OCI-LY7 (cell line): ENCODE measurements around the gene PRAMEF13. TPM values are rescaled to one million over a fixed set of nuclear protein-coding genes. Genes with fewer than 3 reads are reported as not detected.
A peak's percentile ranks its signal among the peaks of the same experiment; 100 is the strongest.
"Not testable (repeated sequence)": the region's sequence is repeated elsewhere in the genome, so short reads cannot be mapped to it uniquely, and the experiment has no call there.

ENCODE experiments used
- BruUV-seq: library from RNA; stranded (reverse); fragments of 400-500 nt; replicated peaks from 2 replicates; lab custom pipeline; 2021; lab: Mats Ljungman, UMichigan
- CTCF ChIA-PET: fragments of 300-600 bp; sonication (Branson Sonifier 250); formaldehyde crosslinking; loops from one replicate; lab custom pipeline; 2022; ENCODE audit warnings: antibody characterized with exemption; ENCODE audit not compliant: unreplicated experiment; lab: Charles Lee
- POLR2A ChIA-PET: fragments of 300-600 bp; sonication (Branson Sonifier 250); formaldehyde crosslinking; loops from one replicate; lab custom pipeline; 2022; ENCODE audit warnings: antibody characterized with exemption; lab: Charles Lee
- DNase-seq: peaks from one replicate; pipeline ENCODE4 v3.0.0-alpha.2; 2015; ENCODE audit warnings: low spot score
- H2AFZ ChIP-seq: fragments of 200-600 bp; sonication (generic), shearing (Covaris generic); 2 replicates; pipeline ENCODE4 v1.6.1; 2014; ENCODE audit warnings: mild to moderate bottlenecking, antibody characterized with exemption, low read length, moderate library complexity
- H3K27ac ChIP-seq: fragments of 200-600 bp; sonication (generic); 2 replicates; pipeline ENCODE4 v1.5.1; 2014; ENCODE audit warnings: mixed run types, low read depth, mild to moderate bottlenecking, moderate library complexity, low read length, inconsistent platforms; ENCODE audit not compliant: poor library complexity, severe bottlenecking
- H3K36me3 ChIP-seq: fragments of 200-600 bp; sonication (generic); 2 replicates; pipeline ENCODE4 v1.6.1; 2014; ENCODE audit warnings: mild to moderate bottlenecking, antibody characterized with exemption, low read length, moderate library complexity, mixed read lengths; ENCODE audit not compliant: insufficient read depth
- H3K4me1 ChIP-seq: fragments of 200-600 bp; sonication (generic); 2 replicates; pipeline ENCODE4 v1.5.1; 2014; ENCODE audit warnings: mild to moderate bottlenecking, low read length; ENCODE audit not compliant: insufficient read depth, poor library complexity, severe bottlenecking
- H3K4me2 ChIP-seq: fragments of 200-600 bp; sonication (generic); 2 replicates; pipeline ENCODE4 v1.6.1; 2014; ENCODE audit warnings: mild to moderate bottlenecking, low read length
- H3K4me3 ChIP-seq: fragments of 200-600 bp; sonication (generic); 2 replicates; pipeline ENCODE4 v1.5.1; 2014; ENCODE audit warnings: mild to moderate bottlenecking, low read depth, low read length; ENCODE audit not compliant: poor library complexity, severe bottlenecking
- H3K79me2 ChIP-seq: fragments of 200-600 bp; sonication (generic); 2 replicates; pipeline ENCODE4 v1.6.1; 2016; ENCODE audit warnings: low read depth, mild to moderate bottlenecking, low read length, moderate library complexity, mixed read lengths; ENCODE audit not compliant: insufficient read depth
- H3K9me2 ChIP-seq: fragments of 200-600 bp; sonication (generic); 2 replicates; pipeline ENCODE4 v1.6.1; 2016; ENCODE audit warnings: mild to moderate bottlenecking, low read length, mixed read lengths; ENCODE audit not compliant: insufficient read depth
- H3K9me3 ChIP-seq: fragments of 200-600 bp; sonication (generic); 2 replicates; pipeline ENCODE4 v1.6.1; 2014; ENCODE audit warnings: mild to moderate bottlenecking, mixed run types, low read length, mixed read lengths
- H4K20me1 ChIP-seq: fragments of 200-600 bp; sonication (generic); 2 replicates; pipeline ENCODE4 v1.6.1; 2014; ENCODE audit warnings: mild to moderate bottlenecking, antibody characterized with exemption, low read length, moderate library complexity, mixed read lengths; ENCODE audit not compliant: insufficient read depth
- CTCF ChIP-seq: fragments of 200-600 bp; sonication (generic); conservative IDR thresholded peaks from 2 replicates; pipeline ENCODE4 v1.5.1; 2014; ENCODE audit warnings: mild to moderate bottlenecking, antibody characterized with exemption, low read length, moderate library complexity, mixed read lengths
- EZH2phosphoT487 ChIP-seq: fragments of 200-600 bp; sonication (generic); IDR thresholded peaks from 2 replicates; pipeline ENCODE4 v1.6.1; 2018; ENCODE audit warnings: low read depth, borderline replicate concordance, mild to moderate bottlenecking, mixed run types, antibody characterized with exemption, low read length, moderate library complexity, mixed read lengths
- intact Hi-C: fragments of 100-400 bp; cut with micrococcal nuclease; formaldehyde crosslinking; loops from one replicate; pipeline ENCODE4 v1.10.0; 2022; ENCODE audit not compliant: unreplicated experiment
- total RNA-seq, 2 experiments: library from RNA; depleted of rRNA in 1 of 2; stranded (reverse); fragments of >200 nt in 1 of 2; shearing (Covaris generic) in 1 of 2; gene quantifications; 2 replicates each; pipeline ENCODE4 v1.2.3, GENCODE V29; 2014 to 2022

The PRAMEF13 gene
- total RNA-seq, 2 experiments from 2014 or later: not detected

GRCh38 chr1:13228343-13228781 is 27.2 kb upstream of the PRAMEF13 start:
- intact Hi-C loops: no loop called here
- BruUV-seq: no TSS peak
- Histone ChIP-seq H3K9me3 (no peaks in the 10 kb centered on the region), H3K4me2 (no peak overlapping the region), H3K79me2 (no peaks in the 10 kb centered on the region), H4K20me1 (no peaks in the 10 kb centered on the region), H3K4me3 (no peak overlapping the region), H3K9me2 (no peaks in the 10 kb centered on the region), H3K4me1 (no peaks in the 10 kb centered on the region), H2AFZ (no peak overlapping the region), H3K27ac (no peak overlapping the region), H3K36me3 (no peaks in the 10 kb centered on the region)
- peak; percentile 44 for DNase-seq
- CTCF ChIA-PET: no interaction called here
- POLR2A ChIA-PET: no interaction called here
- TF ChIP-seq EZH2phosphoT487: no peak
- TF ChIP-seq CTCF: peak; percentile 79

GRCh38 chr1:13227271-13228055 is 26.3 kb upstream of the PRAMEF13 start:
- DNase-seq, H3K79me2 ChIP-seq, H3K36me3 ChIP-seq, H4K20me1 ChIP-seq, BruUV-seq, H3K4me1 ChIP-seq, POLR2A ChIA-PET, H3K9me3 ChIP-seq, CTCF ChIA-PET, H3K4me2 ChIP-seq, H3K4me3 ChIP-seq, H3K27ac ChIP-seq, intact Hi-C loops, H3K9me2 ChIP-seq, H2AFZ ChIP-seq: not testable (repeated sequence)

GRCh38 chr1:13225675-13226204 is 24.5 kb upstream of the PRAMEF13 start, which contains the start of gene PRAMEF18:
TSS of gene PRAMEF18 (minus strand) at chr1:13226154. CDS start at chr1:13226106, 48 bp downstream.
- H3K36me3 ChIP-seq, H3K9me2 ChIP-seq, H2AFZ ChIP-seq, H3K9me3 ChIP-seq, H3K4me1 ChIP-seq, H3K4me3 ChIP-seq, H4K20me1 ChIP-seq, H3K79me2 ChIP-seq, CTCF ChIA-PET, H3K4me2 ChIP-seq, BruUV-seq, POLR2A ChIA-PET, H3K27ac ChIP-seq, intact Hi-C loops, DNase-seq: not testable (repeated sequence)
